ENCODE measurements around the gene TPCN1. TPM values are rescaled to one million over a fixed set of nuclear protein-coding genes. Genes with fewer than 3 reads are reported as not detected.

The TPCN1 gene
- total and polyA plus RNA-seq, 2 donors from 2014 or later: 38.4 to 93.3 TPM

- Histone ChIP-seq H3K36me3 (ENCODE audit: control insufficient read depth in 2 of 3, insufficient read depth in 3 of 3, low read length in 3 of 3) (peaks cover 0 to 25% (median 15%) of the 10 kb centered on the region in 3 donors), H3K4me3 (ENCODE audit: low read length in 3 of 3) (no peak overlapping the region), H3K4me1 (ENCODE audit: control insufficient read depth in 2 of 3, insufficient read depth in 2 of 3, low read depth in 1 of 3, low read length in 3 of 3) (peaks cover 0 to 31% (median 23%) of the 10 kb centered on the region in 3 donors), H3K27me3 (ENCODE audit: control insufficient read depth, insufficient read depth, low read length) (no peaks in the 10 kb centered on the region), H3K9ac (ENCODE audit: low read length in 3 of 3) (no peak overlapping the region), H3K27ac (ENCODE audit: low read depth in 2 of 2, low read length in 2 of 2) (peak overlapping the region in 1 of 2 donors; percentile 23), H3K9me3 (ENCODE audit: control insufficient read depth in 2 of 3, insufficient read depth in 1 of 3, low read length in 3 of 3) (no peaks in the 10 kb centered on the region)
- peak in 1 of 5 donors; percentile 38 for DNase-seq
- intact Hi-C loops (cut with DNase I): no loop called here
- FAIRE-seq: no peak
- no peak for TF ChIP-seq CTCF (IDR thresholded peaks at IDR 0.05; ENCODE audit: borderline replicate concordance, extremely low read depth, insufficient read depth)
These were observed 77.2 kb downstream of the TPCN1 start for GRCh38 chr12:113298472-113298817.

GRCh38 chr12:113298861-113299545 is 77.7 kb downstream of the TPCN1 start:
- TF ChIP-seq CTCF (IDR thresholded peaks at IDR 0.05; ENCODE audit: borderline replicate concordance, extremely low read depth, insufficient read depth): no peak
- DNase-seq (peak in 2 of 5 donors; percentile 9 to 85), FAIRE-seq (no peak)
- Histone ChIP-seq H3K4me3 (ENCODE audit: low read length in 3 of 3) (no peak overlapping the region), H3K9me3 (ENCODE audit: control insufficient read depth in 2 of 3, insufficient read depth in 1 of 3, low read length in 3 of 3) (no peaks in the 10 kb centered on the region), H3K9ac (ENCODE audit: low read length in 3 of 3) (peak overlapping the region in 1 of 3 donors; percentile 5), H3K36me3 (ENCODE audit: control insufficient read depth in 2 of 3, insufficient read depth in 3 of 3, low read length in 3 of 3) (peaks cover 0 to 22% (median 13%) of the 10 kb centered on the region in 3 donors), H3K27ac (ENCODE audit: low read depth in 2 of 2, low read length in 2 of 2) (peak overlapping the region; percentile 56 to 74), H3K27me3 (ENCODE audit: control insufficient read depth, insufficient read depth, low read length) (no peaks in the 10 kb centered on the region), H3K4me1 (ENCODE audit: control insufficient read depth in 2 of 3, insufficient read depth in 2 of 3, low read depth in 1 of 3, low read length in 3 of 3) (peaks cover 0 to 31% (median 23%) of the 10 kb centered on the region in 3 donors)
- intact Hi-C loops (cut with DNase I): no loop called here

DNA sequence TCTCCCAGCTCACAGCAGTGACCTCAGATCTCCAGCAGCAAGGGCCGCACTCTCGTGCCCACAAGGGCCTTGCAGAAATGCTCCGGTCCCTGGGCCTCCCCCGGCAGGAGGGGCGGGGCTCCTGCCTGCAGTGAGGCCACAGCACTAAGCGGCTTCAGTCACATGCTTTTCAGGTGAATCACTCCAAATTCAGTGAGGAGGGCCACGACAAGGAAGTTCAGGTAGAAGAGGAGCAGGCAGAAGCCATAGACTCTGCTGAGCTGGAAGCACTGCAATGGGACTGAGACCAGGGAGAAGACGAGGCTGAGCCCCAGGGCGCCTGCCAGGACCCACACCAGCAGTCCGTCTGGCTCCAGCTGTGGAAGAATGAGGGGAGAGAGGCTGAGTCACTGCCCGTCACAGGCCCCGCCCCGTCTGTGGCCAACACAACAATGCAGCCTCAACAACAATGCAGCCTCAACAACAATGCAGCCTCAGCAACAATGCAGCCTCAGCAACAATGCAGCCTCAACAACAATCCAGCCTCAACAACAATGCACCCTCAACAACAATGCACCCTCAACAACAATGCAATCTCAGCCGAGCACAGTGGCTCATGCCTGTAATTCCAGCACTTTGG is 78.5 kb downstream of the TPCN1 start:
- H3K9me3 ChIP-seq (ENCODE audit: control insufficient read depth in 2 of 3, insufficient read depth in 1 of 3, low read length in 3 of 3): no peaks in the 10 kb centered on the region
- FAIRE-seq (no peak), DNase-seq (peak in 4 of 5 donors; percentile 28 to 91 (median 40))
- peaks cover 0 to 31% (median 23%) of the 10 kb centered on the region in 3 donors for H3K4me1 ChIP-seq (ENCODE audit: control insufficient read depth in 2 of 3, insufficient read depth in 2 of 3, low read depth in 1 of 3, low read length in 3 of 3)
- peak overlapping the region in 1 of 3 donors; percentile 19 for H3K9ac ChIP-seq (ENCODE audit: low read length in 3 of 3)
- H3K36me3 ChIP-seq (ENCODE audit: control insufficient read depth in 2 of 3, insufficient read depth in 3 of 3, low read length in 3 of 3): peaks cover 0 to 20% (median 12%) of the 10 kb centered on the region in 3 donors
- H3K27me3 ChIP-seq (ENCODE audit: control insufficient read depth, insufficient read depth, low read length): no peaks in the 10 kb centered on the region
- H3K4me3 ChIP-seq (ENCODE audit: low read length in 3 of 3): no peak overlapping the region
- H3K27ac ChIP-seq (ENCODE audit: low read depth in 2 of 2, low read length in 2 of 2): peak overlapping the region; percentile 56 to 74
- no peak for TF ChIP-seq CTCF (IDR thresholded peaks at IDR 0.05; ENCODE audit: borderline replicate concordance, extremely low read depth, insufficient read depth)
- intact Hi-C loops (cut with DNase I): no loop called here

Measured in kidney (tissue), 14 donors.